ENCODE measurements around the gene IRF3.

The IRF3 gene, protein sequence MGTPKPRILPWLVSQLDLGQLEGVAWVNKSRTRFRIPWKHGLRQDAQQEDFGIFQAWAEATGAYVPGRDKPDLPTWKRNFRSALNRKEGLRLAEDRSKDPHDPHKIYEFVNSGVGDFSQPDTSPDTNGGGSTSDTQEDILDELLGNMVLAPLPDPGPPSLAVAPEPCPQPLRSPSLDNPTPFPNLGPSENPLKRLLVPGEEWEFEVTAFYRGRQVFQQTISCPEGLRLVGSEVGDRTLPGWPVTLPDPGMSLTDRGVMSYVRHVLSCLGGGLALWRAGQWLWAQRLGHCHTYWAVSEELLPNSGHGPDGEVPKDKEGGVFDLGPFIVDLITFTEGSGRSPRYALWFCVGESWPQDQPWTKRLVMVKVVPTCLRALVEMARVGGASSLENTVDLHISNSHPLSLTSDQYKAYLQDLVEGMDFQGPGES

DNA sequence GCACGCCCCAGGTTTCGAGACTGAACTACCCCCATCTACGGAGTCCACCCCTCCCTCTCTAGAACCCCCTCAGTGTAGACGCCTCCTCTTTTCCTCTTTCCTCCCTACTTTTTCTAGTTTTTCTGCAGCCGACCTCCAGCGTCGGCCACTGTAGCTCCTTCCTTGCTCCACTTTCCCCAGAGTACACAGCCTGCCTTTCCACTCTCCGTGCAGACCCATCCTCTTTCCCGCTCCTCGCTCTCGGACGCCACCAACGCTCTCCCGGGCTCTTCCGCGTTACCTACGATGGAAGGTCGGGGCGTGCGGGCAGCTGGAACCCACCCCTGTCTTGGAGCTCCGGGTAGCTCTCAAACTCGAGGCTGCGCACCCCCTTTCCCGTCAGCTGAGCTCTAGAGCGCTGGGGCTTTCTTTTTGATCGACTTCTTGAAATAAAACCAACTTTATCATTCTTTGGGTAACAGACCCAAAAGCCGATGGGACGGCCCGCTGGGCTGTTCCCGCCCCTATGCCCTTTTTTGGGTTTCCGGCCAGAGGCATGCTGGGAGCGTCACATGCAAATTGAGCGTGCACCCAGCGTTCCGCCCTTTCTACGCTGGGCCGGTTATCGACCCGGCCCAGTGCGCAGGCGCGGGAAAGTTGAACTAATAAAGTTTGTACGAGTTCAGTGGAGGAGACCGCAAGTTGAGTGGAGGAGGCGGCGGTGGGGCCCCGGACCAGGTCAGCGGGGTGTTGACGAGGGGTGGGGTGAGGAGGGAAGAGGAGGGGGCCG, at the start of gene IRF3, which contains the start of gene BCL2L12:
Gene IRF3 (minus strand): TSS at position 507 of the 769 bp plus-strand sequence. CDS start 1,019 bp downstream, outside the sequence.
Gene BCL2L12 (plus strand): TSS at position 583 of the 769 bp plus-strand sequence. CDS start 760 bp downstream, outside the sequence.
- Mint-ChIP-seq H3K27me3 (no peaks in the 10 kb centered on the region), H3K4me1 (peaks cover 37% of the 10 kb centered on the region), H3K4me3 (peak within 1 kb of the TSS; percentile 91 to 97), H3K9me3 (no peaks in the 10 kb centered on the region), H3K27ac (peak within 1 kb of the TSS; percentile 94 to 97)
- DNase-seq: peak; percentile 98
- peak; percentile 91 for ATAC-seq

DNA sequence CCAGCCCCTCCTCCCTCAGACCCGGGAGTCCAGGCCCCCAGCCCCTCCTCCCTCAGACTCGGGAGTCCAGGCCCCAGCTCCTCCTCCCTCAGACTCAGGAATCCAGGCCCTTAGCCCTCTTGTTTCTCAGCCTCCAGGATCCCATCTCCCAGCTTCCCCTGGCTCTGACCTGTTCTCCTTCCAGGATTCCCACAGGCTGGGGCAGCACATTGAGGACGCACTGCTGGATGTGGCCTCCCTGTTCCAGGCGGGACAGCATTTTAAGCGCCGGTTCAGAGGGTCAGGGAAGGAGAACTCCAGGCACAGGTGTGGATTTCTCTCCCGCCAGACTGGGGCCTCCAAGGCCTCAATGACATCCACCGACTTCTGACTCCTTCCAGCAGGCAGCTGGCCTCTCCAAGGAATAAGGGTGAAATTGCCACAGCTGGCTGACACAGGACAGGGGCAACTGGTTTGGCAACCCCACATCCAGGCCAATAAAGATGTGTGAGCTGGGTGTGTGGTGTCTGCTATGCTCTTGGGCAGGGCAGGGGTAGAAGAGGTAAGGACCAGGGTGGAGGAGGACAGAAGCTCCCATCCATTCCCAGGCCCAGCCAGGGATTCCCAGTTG, 47.7 kb upstream of the IRF3 start:
- DNase-seq (no peak), ATAC-seq (no peak)
- peaks cover 11% of the 10 kb centered on the region for H3K4me1 Mint-ChIP-seq
- peaks cover 0 to 8% of the 10 kb centered on the region in 2 donors for H3K9me3 Mint-ChIP-seq
- no peak overlapping the region for H3K27ac Mint-ChIP-seq
- H3K27me3 Mint-ChIP-seq: peaks cover 12% of the 10 kb centered on the region
- H3K4me3 Mint-ChIP-seq: no peak overlapping the region

DNA sequence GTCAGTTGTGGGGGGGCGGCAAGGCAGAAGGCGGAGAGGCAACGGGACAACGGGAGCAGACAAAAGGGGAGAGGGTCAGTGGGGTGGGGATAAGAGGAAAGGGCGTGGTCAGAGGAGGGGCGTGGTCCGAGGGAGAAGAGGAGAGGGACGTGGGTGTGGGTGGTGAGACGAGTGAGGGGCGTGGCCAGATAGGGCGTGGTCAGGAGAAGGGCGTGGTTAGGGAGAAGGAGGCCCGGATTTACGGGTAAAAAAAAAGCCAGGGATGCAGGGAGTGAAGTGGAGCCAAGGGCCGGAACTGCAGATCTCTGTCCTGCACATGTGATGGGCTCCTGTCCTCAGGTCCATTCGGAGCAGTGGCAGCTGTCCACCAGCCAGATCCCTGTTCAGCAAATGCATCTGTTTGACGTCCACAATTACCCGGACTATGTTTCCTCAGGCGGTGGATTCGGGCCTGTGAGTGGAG, 46.8 kb upstream of the IRF3 start:
- Mint-ChIP-seq H3K4me3 (no peak overlapping the region), H3K27ac (no peak overlapping the region), H3K4me1 (peaks cover 6% of the 10 kb centered on the region), H3K9me3 (peaks cover 0 to 8% of the 10 kb centered on the region in 2 donors), H3K27me3 (peaks cover 15% of the 10 kb centered on the region)
- ATAC-seq (no peak), DNase-seq (no peak)

DNA sequence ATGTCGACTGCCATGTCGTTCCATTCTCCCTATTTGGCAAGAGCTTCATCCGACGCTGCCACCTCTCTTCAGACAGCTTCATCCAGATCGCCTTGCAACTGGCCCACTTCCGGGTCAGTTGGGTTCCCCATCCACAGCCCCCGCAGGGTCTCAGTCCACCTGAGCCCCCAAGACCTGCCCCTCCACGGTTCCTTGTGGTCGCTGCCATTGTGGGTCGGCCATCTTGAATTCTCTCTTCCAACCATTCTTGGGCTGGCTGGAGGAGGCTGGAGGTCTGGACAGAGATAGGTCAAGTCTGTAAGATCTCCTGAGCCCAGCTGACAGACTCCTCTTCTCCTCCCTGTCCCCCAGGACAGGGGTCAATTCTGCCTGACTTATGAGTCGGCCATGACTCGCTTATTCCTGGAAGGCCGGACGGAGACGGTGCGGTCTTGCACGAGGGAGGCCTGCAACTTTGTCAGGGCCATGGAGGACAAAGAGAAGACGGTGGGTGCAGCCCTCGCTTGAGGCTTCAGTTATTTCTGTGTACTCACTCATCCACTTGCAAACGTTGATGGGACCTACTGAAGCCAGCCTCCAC, 44.8 kb upstream of the IRF3 start:
- no peak for DNase-seq

DNA sequence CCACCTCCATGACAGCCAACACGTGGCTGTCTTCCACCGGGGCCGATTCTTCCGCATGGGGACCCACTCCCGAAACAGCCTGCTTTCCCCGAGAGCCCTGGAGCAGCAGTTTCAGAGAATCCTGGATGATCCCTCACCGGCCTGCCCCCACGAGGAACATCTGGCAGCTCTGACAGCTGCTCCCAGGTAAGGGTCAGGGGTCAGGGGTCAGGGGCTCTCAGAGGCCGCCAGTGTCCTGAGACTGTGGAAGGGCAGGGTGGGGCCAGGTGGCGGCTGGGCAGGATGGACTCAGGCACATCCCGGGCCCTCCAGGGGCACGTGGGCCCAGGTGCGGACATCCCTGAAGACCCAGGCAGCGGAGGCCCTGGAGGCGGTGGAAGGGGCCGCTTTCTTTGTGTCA, 40.3 kb upstream of the IRF3 start:
- no peaks in the 10 kb centered on the region for H3K4me1 Mint-ChIP-seq
- H3K4me3 Mint-ChIP-seq: no peak overlapping the region
- ATAC-seq (no peak), DNase-seq (no peak)
- peaks cover 42% of the 10 kb centered on the region for H3K27me3 Mint-ChIP-seq
- peaks cover 0 to 8% of the 10 kb centered on the region in 2 donors for H3K9me3 Mint-ChIP-seq
- no peak overlapping the region for H3K27ac Mint-ChIP-seq

More for the DNA sequence above, 44.8 kb upstream of the IRF3 start:
- Mint-ChIP-seq H3K27me3 (peaks cover 19% of the 10 kb centered on the region), H3K4me1 (no peaks in the 10 kb centered on the region), H3K27ac (no peak overlapping the region), H3K9me3 (peaks cover 0 to 8% of the 10 kb centered on the region in 2 donors), H3K4me3 (no peak overlapping the region)
- no peak for ATAC-seq

DNA sequence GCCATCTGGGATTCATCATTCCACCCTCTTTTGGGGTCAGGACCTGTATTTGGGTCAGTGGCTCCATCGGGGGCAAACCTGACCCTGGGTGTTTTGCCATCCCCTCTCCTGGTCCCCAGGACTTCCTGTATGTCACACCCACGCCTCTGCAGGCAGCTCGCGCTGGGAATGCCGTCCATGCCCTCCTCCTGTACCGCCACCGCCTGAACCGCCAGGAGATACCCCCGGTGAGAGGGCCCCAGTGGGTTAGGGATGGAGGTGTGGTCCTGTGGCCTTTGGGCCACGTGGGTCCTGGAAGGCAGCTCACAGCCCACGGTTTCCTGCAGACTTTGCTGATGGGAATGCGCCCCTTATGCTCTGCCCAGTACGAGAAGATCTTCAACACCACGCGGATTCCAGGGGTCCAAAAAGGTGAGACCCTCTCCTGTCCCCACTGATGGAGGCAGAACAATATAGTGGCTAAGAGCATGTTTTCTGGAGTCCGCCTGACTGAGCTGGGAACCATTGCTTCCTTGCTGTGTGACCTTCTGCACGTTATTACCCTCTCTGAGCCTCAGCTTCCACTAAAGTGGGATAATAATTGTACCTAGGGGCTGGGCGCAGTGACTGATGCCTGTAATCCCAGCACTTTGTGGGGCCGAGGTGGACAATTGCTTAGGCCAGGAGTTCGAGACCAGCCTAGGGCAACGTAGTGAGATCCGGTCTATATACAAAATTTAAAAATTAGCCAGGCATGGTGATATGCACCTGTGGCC, 39.4 kb upstream of the IRF3 start:
- no peak for ATAC-seq
- peaks cover 50% of the 10 kb centered on the region for H3K27me3 Mint-ChIP-seq

DNA sequence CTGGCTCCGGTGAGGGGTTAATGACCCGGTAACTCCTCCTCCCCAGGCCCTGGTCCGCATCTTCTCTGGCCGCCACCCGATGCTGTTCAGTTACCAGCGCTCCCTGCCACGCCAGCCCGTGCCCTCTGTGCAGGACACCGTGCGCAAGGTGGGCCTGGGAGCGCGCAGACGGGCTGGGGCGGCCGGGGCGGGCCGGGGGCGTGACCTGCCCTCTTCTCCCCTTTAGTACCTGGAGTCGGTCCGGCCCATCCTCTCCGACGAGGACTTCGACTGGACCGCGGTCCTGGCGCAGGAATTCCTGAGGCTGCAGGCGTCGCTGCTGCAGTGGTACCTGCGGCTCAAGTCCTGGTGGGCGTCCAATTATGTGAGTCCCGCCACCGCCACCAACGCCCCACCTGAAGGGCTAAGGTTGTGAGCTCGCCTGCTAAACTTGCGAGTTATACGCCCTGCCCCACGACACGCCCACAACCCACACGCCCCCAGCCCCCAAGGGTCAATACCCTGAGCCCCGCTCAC, 35.7 kb upstream of the IRF3 start:
- Mint-ChIP-seq H3K4me1 (no peaks in the 10 kb centered on the region), H3K4me3 (no peak overlapping the region), H3K27me3 (peaks cover 34% of the 10 kb centered on the region), H3K27ac (no peak overlapping the region), H3K9me3 (no peaks in the 10 kb centered on the region)
- ATAC-seq: peak; percentile 56
- no peak for DNase-seq

More for the DNA sequence above, 39.4 kb upstream of the IRF3 start:
- Mint-ChIP-seq H3K9me3 (peaks cover 0 to 4% of the 10 kb centered on the region in 2 donors), H3K4me3 (no peak overlapping the region), H3K27ac (no peak overlapping the region), H3K4me1 (no peaks in the 10 kb centered on the region)
- no peak for DNase-seq

DNA sequence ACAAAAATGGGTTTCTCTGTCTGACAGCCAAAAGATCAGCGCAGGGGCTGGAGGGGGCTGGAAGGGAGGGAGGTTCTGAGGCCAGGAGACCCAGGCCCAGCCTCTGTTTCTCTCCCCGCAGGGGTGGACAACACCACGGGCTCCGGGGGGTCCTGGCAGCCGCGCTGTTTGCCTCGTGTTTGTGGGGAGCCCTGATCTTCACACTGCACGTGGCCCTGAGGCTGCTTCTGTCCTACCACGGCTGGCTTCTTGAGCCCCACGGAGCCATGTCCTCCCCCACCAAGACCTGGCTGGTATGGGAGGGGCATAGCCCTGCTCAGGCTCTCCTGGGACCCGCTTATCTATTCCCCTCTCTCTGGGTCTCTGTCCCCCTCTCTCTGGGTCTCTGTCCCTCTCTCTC, 34.9 kb upstream of the IRF3 start:
- no peak overlapping the region for H3K4me3 Mint-ChIP-seq
- no peaks in the 10 kb centered on the region for H3K9me3 Mint-ChIP-seq
- peaks cover 34% of the 10 kb centered on the region for H3K27me3 Mint-ChIP-seq
- H3K27ac Mint-ChIP-seq: no peak overlapping the region
- DNase-seq: no peak
- no peaks in the 10 kb centered on the region for H3K4me1 Mint-ChIP-seq
- ATAC-seq: peak; percentile 67

DNA sequence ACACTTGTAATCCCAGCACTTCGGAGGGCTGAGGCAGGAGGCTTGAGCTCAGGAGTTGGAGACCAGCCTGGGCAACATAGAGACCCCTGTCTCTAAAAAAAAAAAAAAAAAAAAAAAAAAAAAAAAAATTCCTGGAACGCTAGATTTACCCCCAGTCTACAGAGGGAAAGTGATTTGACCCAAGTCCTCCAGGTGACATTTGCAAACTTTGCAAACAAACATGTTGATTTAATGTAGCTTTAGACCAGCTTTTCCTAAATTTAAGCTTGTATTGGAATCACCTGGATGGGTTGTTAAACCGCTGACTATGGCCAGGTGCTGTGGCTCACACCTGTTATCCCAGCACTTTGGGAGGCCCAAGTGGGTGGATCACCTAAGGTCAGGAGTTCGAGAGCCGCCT, 33.7 kb upstream of the IRF3 start:
- no peak overlapping the region for H3K4me3 Mint-ChIP-seq
- H3K9me3 Mint-ChIP-seq: no peaks in the 10 kb centered on the region
- H3K27ac Mint-ChIP-seq: no peak overlapping the region
- no peak for ATAC-seq
- no peak for DNase-seq
- peaks cover 34% of the 10 kb centered on the region for H3K27me3 Mint-ChIP-seq
- no peaks in the 10 kb centered on the region for H3K4me1 Mint-ChIP-seq

DNA sequence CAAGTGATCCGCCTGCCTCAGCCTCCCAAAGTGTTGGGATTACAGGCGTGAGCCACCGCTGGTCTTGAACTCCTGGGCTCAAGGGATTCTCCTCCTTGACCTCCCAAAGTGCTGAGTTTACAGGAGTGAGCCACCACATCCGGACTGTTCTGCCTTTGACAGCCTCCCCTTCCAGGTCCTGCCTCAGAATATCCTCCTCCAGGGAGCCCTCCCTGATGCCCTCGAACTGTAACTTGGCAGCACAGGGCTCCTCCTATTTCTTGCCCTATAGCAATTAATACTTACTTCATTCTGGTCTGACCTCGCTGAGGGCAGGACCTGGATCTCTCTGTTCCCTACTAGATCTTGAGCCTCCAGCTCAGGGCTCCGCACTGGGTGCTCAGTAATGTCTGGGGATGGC, 31.2 kb upstream of the IRF3 start:
- H3K27me3 Mint-ChIP-seq: peaks cover 29% of the 10 kb centered on the region
- H3K9me3 Mint-ChIP-seq: no peaks in the 10 kb centered on the region
- H3K4me1 Mint-ChIP-seq: peaks cover 5% of the 10 kb centered on the region
- no peak for DNase-seq
- ATAC-seq: no peak
- no peak overlapping the region for H3K4me3 Mint-ChIP-seq
- H3K27ac Mint-ChIP-seq: no peak overlapping the region

DNA sequence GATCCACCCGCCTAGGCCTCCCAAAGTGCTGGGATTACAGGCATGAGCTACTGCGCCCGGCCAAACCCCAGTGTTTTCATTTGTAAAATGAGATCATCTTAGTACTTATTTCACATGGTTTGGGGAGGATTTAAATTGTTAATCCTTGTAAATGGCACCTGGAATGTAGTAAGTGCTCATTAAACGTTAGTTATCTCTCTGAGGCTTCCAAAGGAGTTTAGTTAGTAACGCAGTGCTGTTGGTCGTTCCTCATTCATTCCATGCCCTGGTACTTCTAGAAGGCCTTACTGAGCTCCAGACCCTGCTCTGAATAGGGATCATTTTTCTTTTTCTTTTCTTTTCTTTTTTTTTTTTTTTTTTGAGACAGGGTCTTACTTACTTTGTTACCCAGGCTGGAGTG, 30.5 kb upstream of the IRF3 start:
- H3K4me3 Mint-ChIP-seq: no peak overlapping the region
- peaks cover 12% of the 10 kb centered on the region for H3K4me1 Mint-ChIP-seq
- ATAC-seq: no peak
- H3K27ac Mint-ChIP-seq: no peak overlapping the region
- H3K27me3 Mint-ChIP-seq: peaks cover 31% of the 10 kb centered on the region
- DNase-seq: no peak
- H3K9me3 Mint-ChIP-seq: no peaks in the 10 kb centered on the region

DNA sequence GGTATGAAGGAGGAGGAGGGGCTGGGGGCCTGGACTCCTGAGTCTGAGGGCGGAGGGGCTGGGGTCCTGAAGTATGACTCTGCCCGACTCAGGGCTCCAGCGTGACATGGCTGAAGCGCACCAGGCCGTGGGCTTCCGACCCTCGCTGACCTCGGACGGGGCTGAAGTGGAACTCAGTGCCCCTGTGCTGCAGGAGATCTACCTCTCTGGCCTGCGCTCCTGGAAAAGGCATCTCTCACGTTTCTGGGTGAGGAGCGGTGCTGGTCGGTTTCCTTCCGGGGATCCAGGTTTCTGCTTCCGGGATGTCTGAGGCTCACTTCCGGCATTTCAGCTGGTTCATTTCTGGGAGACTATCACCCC, 26.5 kb upstream of the IRF3 start:
- no peak for ATAC-seq

DNA sequence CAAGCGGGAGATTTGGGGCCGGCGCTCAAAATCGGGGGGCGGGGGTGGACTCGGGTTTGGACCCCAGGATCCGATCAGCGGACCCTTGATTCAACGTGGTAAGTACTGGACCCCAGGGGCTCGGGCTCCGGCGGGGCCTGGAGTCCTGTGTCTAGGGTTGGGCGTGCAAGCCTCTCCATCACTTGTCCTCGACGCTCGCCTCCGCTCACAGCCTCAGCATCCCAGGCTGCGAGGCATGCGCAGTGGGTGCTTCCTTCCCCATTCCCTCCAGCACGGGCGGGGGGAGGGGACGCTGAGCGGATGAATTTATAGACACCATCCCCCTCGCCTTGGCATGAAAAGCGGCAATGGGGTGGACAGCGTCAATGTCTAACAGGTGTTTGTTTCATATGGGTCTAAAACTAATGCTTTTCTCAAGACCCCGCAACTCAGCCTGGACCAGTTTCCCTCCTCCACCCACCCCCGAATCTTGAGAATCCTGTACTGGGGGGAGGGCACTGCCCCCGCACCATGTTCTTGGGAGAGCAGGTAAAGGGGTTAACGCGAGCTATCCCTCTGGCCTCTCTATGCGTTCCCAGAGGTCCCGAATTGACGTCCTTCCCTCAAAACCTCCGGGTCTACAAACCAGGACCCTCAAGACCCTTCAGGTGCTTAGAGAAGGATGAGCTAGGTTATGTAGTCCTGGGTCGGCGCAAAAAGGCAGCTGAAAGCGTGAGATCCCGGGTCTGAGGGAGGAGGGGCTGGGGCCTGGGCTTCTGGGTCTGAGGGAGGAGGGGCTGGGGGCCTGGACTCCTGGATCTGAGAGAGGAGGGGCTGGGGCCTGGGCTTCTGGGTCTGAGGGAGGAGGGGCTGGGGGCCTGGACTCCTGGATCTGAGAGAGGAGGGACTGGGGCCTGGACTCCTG, 25.8 kb upstream of the IRF3 start:
- no peak overlapping the region for H3K27ac Mint-ChIP-seq
- H3K4me3 Mint-ChIP-seq: peak overlapping the region; percentile 84 to 90
- no peak for DNase-seq
- ATAC-seq: peak; percentile 52
- H3K9me3 Mint-ChIP-seq: no peaks in the 10 kb centered on the region
- peaks cover 29% of the 10 kb centered on the region for H3K27me3 Mint-ChIP-seq
- H3K4me1 Mint-ChIP-seq: peaks cover 53% of the 10 kb centered on the region

More for the DNA sequence above, 26.5 kb upstream of the IRF3 start:
- Mint-ChIP-seq H3K27me3 (peaks cover 29% of the 10 kb centered on the region), H3K9me3 (no peaks in the 10 kb centered on the region), H3K4me3 (no peak overlapping the region), H3K27ac (no peak overlapping the region), H3K4me1 (peaks cover 49% of the 10 kb centered on the region)
- no peak for DNase-seq

Data from stimulated activated naive CD8-positive, alpha-beta T cell treated with anti-CD3 and anti-CD28 coated beads, Interleukin-15, amount 100 ng/mL, for 72 hours (primary cell).